ENCODE data around the gene TXNDC5.

TXNDC5 gene

GRCh38 chr6:7907159-7907558, 3.4 kb downstream of the TXNDC5 start:
- H3K4me1 ChIP-seq (ENCODE audit: control insufficient read depth, insufficient read depth, low read length, poor library complexity, severe bottlenecking) = peaks cover 12% of the 10 kb centered on the region
- no peak overlapping the region for H3K4me3 ChIP-seq (ENCODE audit: insufficient read depth, low read depth, low read length, poor library complexity, severe bottlenecking)
- no peaks in the 10 kb centered on the region for H3K9me3 ChIP-seq (ENCODE audit: control insufficient read depth, low read length)
- H3K27ac ChIP-seq (ENCODE audit: insufficient read depth, low read length, poor library complexity, severe bottlenecking) = no peak overlapping the region
- H3K36me3 ChIP-seq (ENCODE audit: control insufficient read depth, insufficient read depth, low read length) = peaks cover 24% of the 10 kb centered on the region
- no peaks in the 10 kb centered on the region for H3K27me3 ChIP-seq (replicated peaks; ENCODE audit: control insufficient read depth, insufficient read depth, low read length, poor library complexity, severe bottlenecking)
- no peak for DNase-seq

- no peaks in the 10 kb centered on the region for H3K9me3 ChIP-seq (ENCODE audit: control insufficient read depth, low read length)
- H3K4me1 ChIP-seq (ENCODE audit: control insufficient read depth, insufficient read depth, low read length, poor library complexity, severe bottlenecking) = peaks cover 12% of the 10 kb centered on the region
- no peaks in the 10 kb centered on the region for H3K27me3 ChIP-seq (replicated peaks; ENCODE audit: control insufficient read depth, insufficient read depth, low read length, poor library complexity, severe bottlenecking)
- H3K4me3 ChIP-seq (ENCODE audit: insufficient read depth, low read depth, low read length, poor library complexity, severe bottlenecking) = no peak overlapping the region
- no peak for DNase-seq
- H3K36me3 ChIP-seq (ENCODE audit: control insufficient read depth, insufficient read depth, low read length) = peaks cover 28% of the 10 kb centered on the region
- H3K27ac ChIP-seq (ENCODE audit: insufficient read depth, low read length, poor library complexity, severe bottlenecking) = no peak overlapping the region
Observed at GRCh38 chr6:7906741-7907140, 3.8 kb downstream of the TXNDC5 start.

GRCh38 chr6:7905416-7905815, 5.2 kb downstream of the TXNDC5 start:
- Histone ChIP-seq H3K4me1 (ENCODE audit: control insufficient read depth, insufficient read depth, low read length, poor library complexity, severe bottlenecking) (peaks cover 9% of the 10 kb centered on the region), H3K4me3 (ENCODE audit: insufficient read depth, low read depth, low read length, poor library complexity, severe bottlenecking) (no peak overlapping the region), H3K9me3 (ENCODE audit: control insufficient read depth, low read length) (no peaks in the 10 kb centered on the region), H3K27ac (ENCODE audit: insufficient read depth, low read length, poor library complexity, severe bottlenecking) (no peak overlapping the region), H3K27me3 (replicated peaks; ENCODE audit: control insufficient read depth, insufficient read depth, low read length, poor library complexity, severe bottlenecking) (no peaks in the 10 kb centered on the region), H3K36me3 (ENCODE audit: control insufficient read depth, insufficient read depth, low read length) (peaks cover 39% of the 10 kb centered on the region)
- DNase-seq = no peak

- Histone ChIP-seq H3K27me3 (replicated peaks; ENCODE audit: control insufficient read depth, insufficient read depth, low read length, poor library complexity, severe bottlenecking) (no peaks in the 10 kb centered on the region), H3K4me1 (ENCODE audit: control insufficient read depth, insufficient read depth, low read length, poor library complexity, severe bottlenecking) (peaks cover 8% of the 10 kb centered on the region), H3K4me3 (ENCODE audit: insufficient read depth, low read depth, low read length, poor library complexity, severe bottlenecking) (no peak overlapping the region), H3K27ac (ENCODE audit: insufficient read depth, low read length, poor library complexity, severe bottlenecking) (no peak overlapping the region), H3K9me3 (ENCODE audit: control insufficient read depth, low read length) (no peaks in the 10 kb centered on the region), H3K36me3 (ENCODE audit: control insufficient read depth, insufficient read depth, low read length) (peaks cover 39% of the 10 kb centered on the region)
- DNase-seq = no peak
Observed at GRCh38 chr6:7904654-7905319, 5.8 kb downstream of the TXNDC5 start.

- Histone ChIP-seq H3K36me3 (ENCODE audit: control insufficient read depth, insufficient read depth, low read length) (peaks cover 44% of the 10 kb centered on the region), H3K4me3 (ENCODE audit: insufficient read depth, low read depth, low read length, poor library complexity, severe bottlenecking) (no peak overlapping the region), H3K9me3 (ENCODE audit: control insufficient read depth, low read length) (no peaks in the 10 kb centered on the region), H3K27me3 (replicated peaks; ENCODE audit: control insufficient read depth, insufficient read depth, low read length, poor library complexity, severe bottlenecking) (no peaks in the 10 kb centered on the region), H3K27ac (ENCODE audit: insufficient read depth, low read length, poor library complexity, severe bottlenecking) (no peak overlapping the region), H3K4me1 (ENCODE audit: control insufficient read depth, insufficient read depth, low read length, poor library complexity, severe bottlenecking) (no peaks in the 10 kb centered on the region)
- no peak for DNase-seq
Observed at GRCh38 chr6:7903673-7904072, 6.9 kb downstream of the TXNDC5 start.

GRCh38 chr6:7902867-7903266, 7.7 kb downstream of the TXNDC5 start:
- H3K27ac ChIP-seq (ENCODE audit: insufficient read depth, low read length, poor library complexity, severe bottlenecking) = no peak overlapping the region
- no peaks in the 10 kb centered on the region for H3K9me3 ChIP-seq (ENCODE audit: control insufficient read depth, low read length)
- no peaks in the 10 kb centered on the region for H3K4me1 ChIP-seq (ENCODE audit: control insufficient read depth, insufficient read depth, low read length, poor library complexity, severe bottlenecking)
- no peaks in the 10 kb centered on the region for H3K27me3 ChIP-seq (replicated peaks; ENCODE audit: control insufficient read depth, insufficient read depth, low read length, poor library complexity, severe bottlenecking)
- H3K4me3 ChIP-seq (ENCODE audit: insufficient read depth, low read depth, low read length, poor library complexity, severe bottlenecking) = no peak overlapping the region
- H3K36me3 ChIP-seq (ENCODE audit: control insufficient read depth, insufficient read depth, low read length) = peaks cover 48% of the 10 kb centered on the region
- DNase-seq = no peak

- H3K27ac ChIP-seq (ENCODE audit: insufficient read depth, low read length, poor library complexity, severe bottlenecking) = no peak overlapping the region
- H3K9me3 ChIP-seq (ENCODE audit: control insufficient read depth, low read length) = no peaks in the 10 kb centered on the region
- peaks cover 54% of the 10 kb centered on the region for H3K36me3 ChIP-seq (ENCODE audit: control insufficient read depth, insufficient read depth, low read length)
Observed at GRCh38 chr6:7902221-7902620, 8.4 kb downstream of the TXNDC5 start.

GRCh38 chr6:7901780-7902179, 8.8 kb downstream of the TXNDC5 start:
- H3K36me3 ChIP-seq (ENCODE audit: control insufficient read depth, insufficient read depth, low read length) = peaks cover 54% of the 10 kb centered on the region
- no peaks in the 10 kb centered on the region for H3K4me1 ChIP-seq (ENCODE audit: control insufficient read depth, insufficient read depth, low read length, poor library complexity, severe bottlenecking)
- DNase-seq = no peak
- H3K4me3 ChIP-seq (ENCODE audit: insufficient read depth, low read depth, low read length, poor library complexity, severe bottlenecking) = no peak overlapping the region
- no peaks in the 10 kb centered on the region for H3K27me3 ChIP-seq (replicated peaks; ENCODE audit: control insufficient read depth, insufficient read depth, low read length, poor library complexity, severe bottlenecking)
- H3K9me3 ChIP-seq (ENCODE audit: control insufficient read depth, low read length) = no peaks in the 10 kb centered on the region
- H3K27ac ChIP-seq (ENCODE audit: insufficient read depth, low read length, poor library complexity, severe bottlenecking) = no peak overlapping the region

More at GRCh38 chr6:7902221-7902620, 8.4 kb downstream of the TXNDC5 start:
- Histone ChIP-seq H3K27me3 (replicated peaks; ENCODE audit: control insufficient read depth, insufficient read depth, low read length, poor library complexity, severe bottlenecking) (no peaks in the 10 kb centered on the region), H3K4me1 (ENCODE audit: control insufficient read depth, insufficient read depth, low read length, poor library complexity, severe bottlenecking) (no peaks in the 10 kb centered on the region), H3K4me3 (ENCODE audit: insufficient read depth, low read depth, low read length, poor library complexity, severe bottlenecking) (no peak overlapping the region)
- no peak for DNase-seq

GRCh38 chr6:7901056-7901455, 9.5 kb downstream of the TXNDC5 start:
- no peaks in the 10 kb centered on the region for H3K27me3 ChIP-seq (replicated peaks; ENCODE audit: control insufficient read depth, insufficient read depth, low read length, poor library complexity, severe bottlenecking)
- H3K36me3 ChIP-seq (ENCODE audit: control insufficient read depth, insufficient read depth, low read length) = peaks cover 54% of the 10 kb centered on the region
- H3K4me3 ChIP-seq (ENCODE audit: insufficient read depth, low read depth, low read length, poor library complexity, severe bottlenecking) = no peak overlapping the region
- no peak for DNase-seq
- H3K4me1 ChIP-seq (ENCODE audit: control insufficient read depth, insufficient read depth, low read length, poor library complexity, severe bottlenecking) = no peaks in the 10 kb centered on the region
- no peaks in the 10 kb centered on the region for H3K9me3 ChIP-seq (ENCODE audit: control insufficient read depth, low read length)
- H3K27ac ChIP-seq (ENCODE audit: insufficient read depth, low read length, poor library complexity, severe bottlenecking) = no peak overlapping the region

- Histone ChIP-seq H3K27ac (ENCODE audit: insufficient read depth, low read length, poor library complexity, severe bottlenecking) (no peak overlapping the region), H3K36me3 (ENCODE audit: control insufficient read depth, insufficient read depth, low read length) (peaks cover 54% of the 10 kb centered on the region), H3K4me1 (ENCODE audit: control insufficient read depth, insufficient read depth, low read length, poor library complexity, severe bottlenecking) (no peaks in the 10 kb centered on the region), H3K27me3 (replicated peaks; ENCODE audit: control insufficient read depth, insufficient read depth, low read length, poor library complexity, severe bottlenecking) (no peaks in the 10 kb centered on the region), H3K4me3 (ENCODE audit: insufficient read depth, low read depth, low read length, poor library complexity, severe bottlenecking) (no peak overlapping the region), H3K9me3 (ENCODE audit: control insufficient read depth, low read length) (no peaks in the 10 kb centered on the region)
- DNase-seq = no peak
Observed at GRCh38 chr6:7900621-7901020, 10.0 kb downstream of the TXNDC5 start.

Measured in effector memory CD4-positive, alpha-beta T cell (primary cell).